A549 (cell line): ENCODE data around the gene SLC14A1. TPM values are rescaled to one million over a fixed set of nuclear protein-coding genes. Genes with fewer than 3 reads are reported as not detected.

Source experiments
- ATAC-seq, 2 experiments: fragments of 200-7000 bp in 1 of 2; fragments of >200 bp in 1 of 2; cut with Nextera tagmentation in 1 of 2; cut with Tn5 transposase in 1 of 2; 3 replicates each; pipeline versions ENCODE4 v1.8.0 to v1.9.1; 2018 to 2020; ENCODE audit warnings: mild to moderate bottlenecking in 1 of 2, moderate library complexity in 1 of 2
- CTCF ChIA-PET: fragments of 300-600 bp; sonication (Branson Sonifier 250); formaldehyde crosslinking; extraction: SDS; loops from one replicate; lab custom pipeline; 2021; ENCODE audit warnings: antibody characterized with exemption, inconsistent platforms; lab: Yijun Ruan, JAX
- POLR2A ChIA-PET: fragments of 350-600 bp; formaldehyde crosslinking; extraction: SDS; loops from one replicate; lab custom pipeline; 2021; ENCODE audit warnings: antibody characterized with exemption, inconsistent platforms; lab: Yijun Ruan, JAX
- DNase-seq, 2 experiments: peaks; one replicate each; pipeline versions ENCODE4 v3.0.0 to v3.0.0-alpha.2; 2011 to 2016; ENCODE audit warnings: low read depth in 1 of 2, low spot score in 1 of 2
- FAIRE-seq: peaks from 2 replicates; lab custom pipeline; 2011; peaks lifted over from hg19 to GRCh38; lab: Jason Lieb, UNC
- H3K27ac ChIP-seq, 2 experiments: fragments of >200 bp; sonication (Bioruptor Twin); formaldehyde crosslinking; 3 replicates each; pipeline ENCODE4 v1.5.1; 2016 to 2017
- H3K4me1 ChIP-seq: fragments of >200 bp; sonication (Bioruptor Twin); formaldehyde crosslinking; 3 replicates; pipeline ENCODE4 v1.6.1; 2016
- H3K4me2 ChIP-seq: fragments of >200 bp; sonication (Bioruptor Twin); formaldehyde crosslinking; 3 replicates; pipeline ENCODE4 v1.6.1; 2016
- H3K4me3 ChIP-seq: fragments of >200 bp; sonication (Bioruptor Twin); formaldehyde crosslinking; 3 replicates; pipeline ENCODE4 v1.5.1; 2016
- H3K9me3 ChIP-seq: fragments of >200 bp; sonication (Bioruptor Twin); formaldehyde crosslinking; 3 replicates; pipeline ENCODE4 v1.6.1; 2016
- CEBPB ChIP-seq, 2 experiments: fragments of >200 bp in 1 of 2; sonication (Bioruptor Twin) in 1 of 2; formaldehyde crosslinking in 1 of 2; IDR thresholded peaks; 2 replicates each; pipeline ENCODE4 v1.6.1; 2012 to 2016
- EHMT2 ChIP-seq: fragments of 200-600 bp; sonication (generic); IDR thresholded peaks from 2 replicates; pipeline ENCODE4 v1.6.1; 2016; ENCODE audit warnings: antibody characterized with exemption, low read depth, mild to moderate bottlenecking, moderate library complexity
- ESRRA ChIP-seq: fragments of 150-350 bp; IDR thresholded peaks from 2 replicates; pipeline ENCODE4 v1.6.1; 2014; ENCODE audit warnings: mild to moderate bottlenecking, low read length, borderline replicate concordance
- FOSB ChIP-seq: fragments of 250-450 bp; sonication (Bioruptor Pico); IDR thresholded peaks from 2 replicates; pipeline ENCODE4 v1.5.0; 2020; ENCODE audit warnings: mild to moderate bottlenecking, moderate library complexity
- GATA3 ChIP-seq: IDR thresholded peaks from 2 replicates; pipeline ENCODE4 v1.6.1; 2012; ENCODE audit warnings: borderline replicate concordance
- HEYL ChIP-seq: fragments of 250-450 bp; sonication (Bioruptor Pico); IDR thresholded peaks from 2 replicates; pipeline ENCODE4 v1.8.0; 2021; ENCODE audit warnings: mild to moderate bottlenecking, moderate library complexity
- NFE2L2 ChIP-seq: fragments of 150-350 bp; conservative IDR thresholded peaks from 2 replicates; pipeline ENCODE4 v1.6.1; 2014; ENCODE audit warnings: low read length
- RAD21 ChIP-seq, 2 experiments: fragments of >200 bp in 1 of 2; sonication (Bioruptor Twin) in 1 of 2; formaldehyde crosslinking in 1 of 2; IDR thresholded peaks in 1 of 2; conservative IDR thresholded peaks in 1 of 2; 2 replicates in 1 of 2; 3 replicates in 1 of 2; pipeline ENCODE4 v1.6.1; 2012 to 2018; ENCODE audit warnings: inconsistent platforms in 1 of 2
- RNF2 ChIP-seq: fragments of 200-600 bp; sonication (generic); IDR thresholded peaks from 2 replicates; pipeline ENCODE4 v1.6.1; 2016; ENCODE audit warnings: low read depth, mild to moderate bottlenecking, antibody characterized with exemption, moderate library complexity, borderline replicate concordance
- ZNF302 ChIP-seq: fragments of 250-450 bp; sonication (Bioruptor Pico); IDR thresholded peaks from 2 replicates; pipeline ENCODE4 v1.9.0; 2021; ENCODE audit warnings: inconsistent platforms, mild to moderate bottlenecking, moderate library complexity
- WGBS: methylation state at CpG from one replicate; pipeline ENCODE4 v1.1.6; 2017; ENCODE audit errors: missing lambda C conversion rate; 5-methylcytosine and 5-hydroxymethylcytosine counted together
- polyA plus RNA-seq, 4 experiments: library from polyadenylated mRNA; depleted of rRNA in 3 of 4; stranded (reverse); fragments of >200 nt; fragmentation: RNase III in 1 of 4; extraction: RNeasy Plus Mini Kit Qiagen cat#74134 plus additional on column Dnase treatment in 1 of 4; gene quantifications; 2 replicates in 3 of 4; 3 replicates in 1 of 4; pipeline ENCODE4 v1.2.3, GENCODE V29; 2011 to 2017
- TF ChIP-seq, protein P1 (sequence below): fragments of >200 bp; sonication (Bioruptor Twin); formaldehyde crosslinking; IDR thresholded peaks from 3 replicates; pipeline ENCODE4 v1.5.1; 2016
- TF ChIP-seq, protein P2 (sequence below): fragments of >200 bp; sonication (Bioruptor Twin); formaldehyde crosslinking; IDR thresholded peaks from 2 replicates; pipeline ENCODE4 v1.6.1; 2016
- TF ChIP-seq, protein P3 (sequence below): fragments of 200-600 bp; sonication (generic); IDR thresholded peaks from 2 replicates; pipeline ENCODE4 v1.6.1; 2016; ENCODE audit warnings: antibody characterized with exemption, mild to moderate bottlenecking, moderate library complexity

SLC14A1 gene
- polyA plus RNA-seq, 2 of the 4 experiments (the other 2 are of a cell fraction): 0.23 TPM; not detected in 1

DNA sequence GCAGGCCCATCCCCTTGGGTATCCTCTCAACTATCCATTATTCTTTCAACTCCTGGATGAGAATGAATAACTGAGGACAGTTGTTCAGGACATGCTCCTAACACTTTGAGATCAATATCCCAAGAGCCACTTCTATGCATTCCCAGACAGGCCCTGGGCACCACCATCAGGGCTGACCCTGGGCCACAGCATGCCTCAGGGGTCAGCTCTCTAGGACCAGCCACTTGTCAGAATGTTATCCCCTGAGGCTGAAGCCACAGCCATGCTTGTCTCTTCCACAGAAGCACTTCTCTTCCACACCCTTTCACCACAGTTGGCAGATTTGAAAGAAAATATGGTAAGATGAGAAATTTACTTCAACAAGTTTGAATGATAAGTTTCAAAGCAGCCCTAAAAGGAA lies 28.7 kb downstream of the SLC14A1 start:
- ChIA-PET POLR2A (no interaction called here), CTCF (interaction anchor here (1.3 to 1.8 kb wide), 3 partner anchors 28 to 87 kb away, joined by 3 to 5 read pairs (median 4); no protein-coding TSS in a partner anchor)
- Histone ChIP-seq H3K4me2 (no peak overlapping the region), H3K27ac (no peak overlapping the region), H3K4me3 (no peak overlapping the region), H3K9me3 (no peaks in the 10 kb centered on the region), H3K4me1 (peaks cover 9% of the 10 kb centered on the region; the same call in 1 of the 3 replicates)
- no peak for ATAC-seq
- no peak for TF ChIP-seq HEYL
- no peak for TF ChIP-seq FOSB (CRISPR knock-in tag)
- no peak for TF ChIP-seq GATA3
- TF ChIP-seq ZNF302 (CRISPR knock-in tag): no peak
- TF ChIP-seq, protein P1, sequence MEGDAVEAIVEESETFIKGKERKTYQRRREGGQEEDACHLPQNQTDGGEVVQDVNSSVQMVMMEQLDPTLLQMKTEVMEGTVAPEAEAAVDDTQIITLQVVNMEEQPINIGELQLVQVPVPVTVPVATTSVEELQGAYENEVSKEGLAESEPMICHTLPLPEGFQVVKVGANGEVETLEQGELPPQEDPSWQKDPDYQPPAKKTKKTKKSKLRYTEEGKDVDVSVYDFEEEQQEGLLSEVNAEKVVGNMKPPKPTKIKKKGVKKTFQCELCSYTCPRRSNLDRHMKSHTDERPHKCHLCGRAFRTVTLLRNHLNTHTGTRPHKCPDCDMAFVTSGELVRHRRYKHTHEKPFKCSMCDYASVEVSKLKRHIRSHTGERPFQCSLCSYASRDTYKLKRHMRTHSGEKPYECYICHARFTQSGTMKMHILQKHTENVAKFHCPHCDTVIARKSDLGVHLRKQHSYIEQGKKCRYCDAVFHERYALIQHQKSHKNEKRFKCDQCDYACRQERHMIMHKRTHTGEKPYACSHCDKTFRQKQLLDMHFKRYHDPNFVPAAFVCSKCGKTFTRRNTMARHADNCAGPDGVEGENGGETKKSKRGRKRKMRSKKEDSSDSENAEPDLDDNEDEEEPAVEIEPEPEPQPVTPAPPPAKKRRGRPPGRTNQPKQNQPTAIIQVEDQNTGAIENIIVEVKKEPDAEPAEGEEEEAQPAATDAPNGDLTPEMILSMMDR: no peak
- TF ChIP-seq EHMT2: no peak
- TF ChIP-seq CEBPB (IDR thresholded peaks at IDR 0.05): no peak
- TF ChIP-seq RNF2: no peak
- no peak for FAIRE-seq
- DNase-seq: no peak

DNA sequence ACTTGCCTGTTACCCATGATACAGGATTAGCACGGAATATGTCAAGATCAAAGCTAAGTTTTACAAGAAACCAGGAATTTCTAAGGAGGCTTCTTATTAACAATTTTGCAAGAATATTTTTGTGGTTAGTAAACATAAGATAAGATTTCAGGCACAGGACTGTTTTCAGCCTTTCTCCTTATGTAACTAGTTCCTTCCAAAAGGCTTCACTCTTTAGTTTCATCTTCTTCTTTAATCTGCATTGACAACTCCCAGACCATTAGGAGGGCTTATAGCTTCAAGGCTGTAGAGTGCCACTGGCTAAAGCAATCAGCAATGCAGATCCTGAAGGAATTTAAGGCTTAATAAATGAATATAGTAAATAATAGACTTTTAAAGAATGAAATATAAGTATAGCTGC lies 29.3 kb downstream of the SLC14A1 start:
- no peak overlapping the region for H3K27ac ChIP-seq
- no peak overlapping the region for H3K4me2 ChIP-seq
- 73% methylated on average over 1 of the region's 1 CpG for WGBS
- CTCF ChIA-PET: interaction anchor here (0.6 to 1.8 kb wide), 4 partner anchors 23 to 239 kb away, joined by 3 to 5 read pairs (median 4); no protein-coding TSS in a partner anchor
- TF ChIP-seq NFE2L2 (no peak), EHMT2 (no peak), CEBPB (IDR thresholded peaks at IDR 0.05) (no peak), RAD21 (conservative IDR thresholded peaks at IDR 0.05 in 1 of 2, IDR thresholded peaks at IDR 0.05 in 1 of 2) (no peak)
- TF ChIP-seq, protein P2, sequence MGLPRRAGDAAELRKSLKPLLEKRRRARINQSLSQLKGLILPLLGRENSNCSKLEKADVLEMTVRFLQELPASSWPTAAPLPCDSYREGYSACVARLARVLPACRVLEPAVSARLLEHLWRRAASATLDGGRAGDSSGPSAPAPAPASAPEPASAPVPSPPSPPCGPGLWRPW: no peak
- TF ChIP-seq, protein P3, sequence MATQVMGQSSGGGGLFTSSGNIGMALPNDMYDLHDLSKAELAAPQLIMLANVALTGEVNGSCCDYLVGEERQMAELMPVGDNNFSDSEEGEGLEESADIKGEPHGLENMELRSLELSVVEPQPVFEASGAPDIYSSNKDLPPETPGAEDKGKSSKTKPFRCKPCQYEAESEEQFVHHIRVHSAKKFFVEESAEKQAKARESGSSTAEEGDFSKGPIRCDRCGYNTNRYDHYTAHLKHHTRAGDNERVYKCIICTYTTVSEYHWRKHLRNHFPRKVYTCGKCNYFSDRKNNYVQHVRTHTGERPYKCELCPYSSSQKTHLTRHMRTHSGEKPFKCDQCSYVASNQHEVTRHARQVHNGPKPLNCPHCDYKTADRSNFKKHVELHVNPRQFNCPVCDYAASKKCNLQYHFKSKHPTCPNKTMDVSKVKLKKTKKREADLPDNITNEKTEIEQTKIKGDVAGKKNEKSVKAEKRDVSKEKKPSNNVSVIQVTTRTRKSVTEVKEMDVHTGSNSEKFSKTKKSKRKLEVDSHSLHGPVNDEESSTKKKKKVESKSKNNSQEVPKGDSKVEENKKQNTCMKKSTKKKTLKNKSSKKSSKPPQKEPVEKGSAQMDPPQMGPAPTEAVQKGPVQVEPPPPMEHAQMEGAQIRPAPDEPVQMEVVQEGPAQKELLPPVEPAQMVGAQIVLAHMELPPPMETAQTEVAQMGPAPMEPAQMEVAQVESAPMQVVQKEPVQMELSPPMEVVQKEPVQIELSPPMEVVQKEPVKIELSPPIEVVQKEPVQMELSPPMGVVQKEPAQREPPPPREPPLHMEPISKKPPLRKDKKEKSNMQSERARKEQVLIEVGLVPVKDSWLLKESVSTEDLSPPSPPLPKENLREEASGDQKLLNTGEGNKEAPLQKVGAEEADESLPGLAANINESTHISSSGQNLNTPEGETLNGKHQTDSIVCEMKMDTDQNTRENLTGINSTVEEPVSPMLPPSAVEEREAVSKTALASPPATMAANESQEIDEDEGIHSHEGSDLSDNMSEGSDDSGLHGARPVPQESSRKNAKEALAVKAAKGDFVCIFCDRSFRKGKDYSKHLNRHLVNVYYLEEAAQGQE: no peak
- POLR2A ChIA-PET: no interaction called here
- no peaks in the 10 kb centered on the region for H3K9me3 ChIP-seq
- peaks cover 9% of the 10 kb centered on the region; the same call in 1 of the 3 replicates for H3K4me1 ChIP-seq
- DNase-seq (no peak), FAIRE-seq (no peak), ATAC-seq (no peak)
- no peak overlapping the region for H3K4me3 ChIP-seq

DNA sequence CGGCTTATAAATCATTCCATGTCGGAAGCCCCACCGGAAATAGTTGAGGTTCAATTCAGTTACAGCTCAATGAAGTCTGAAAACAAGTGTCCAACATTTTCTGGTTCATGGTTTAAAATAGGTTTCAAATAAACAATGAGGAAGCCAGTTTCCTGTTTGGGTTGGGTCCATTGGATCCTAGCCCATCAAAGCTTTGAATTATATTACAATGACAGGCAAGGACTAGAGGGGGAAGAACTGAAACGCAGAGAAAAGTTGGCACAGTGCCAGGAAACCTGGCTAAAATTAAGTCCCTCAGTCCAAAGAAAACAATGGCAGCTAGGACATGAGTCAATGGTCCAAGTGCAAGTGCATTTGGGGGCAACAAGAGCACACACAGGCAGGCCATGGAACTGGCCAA lies 32.0 kb downstream of the SLC14A1 start:
- no peak for ATAC-seq
- no peak for DNase-seq
- 50% methylated on average over 4 of the region's 4 CpGs for WGBS
- POLR2A ChIA-PET: no interaction called here
- H3K4me1 ChIP-seq: no peaks in the 10 kb centered on the region
- no peaks in the 10 kb centered on the region for H3K9me3 ChIP-seq
- H3K27ac ChIP-seq: no peak overlapping the region
- no peak for FAIRE-seq
- no peak overlapping the region for H3K4me3 ChIP-seq
- CTCF ChIA-PET: interaction anchor here (0.8 to 1.6 kb wide), 5 partner anchors 25 to 299 kb away, joined by 3 to 4 read pairs (median 3); no protein-coding TSS in a partner anchor
- no peak overlapping the region for H3K4me2 ChIP-seq
- no peak for TF ChIP-seq NFE2L2
- TF ChIP-seq ESRRA: no peak
- TF ChIP-seq, all 56 proteins: peak for 0
